ENCODE measurements around the gene COPE. TPM values are rescaled to one million over a fixed set of nuclear protein-coding genes. Genes with fewer than 3 reads are reported as not detected.

COPE gene
- 201 and 293 TPM in 2 replicates for total RNA-seq

DNA sequence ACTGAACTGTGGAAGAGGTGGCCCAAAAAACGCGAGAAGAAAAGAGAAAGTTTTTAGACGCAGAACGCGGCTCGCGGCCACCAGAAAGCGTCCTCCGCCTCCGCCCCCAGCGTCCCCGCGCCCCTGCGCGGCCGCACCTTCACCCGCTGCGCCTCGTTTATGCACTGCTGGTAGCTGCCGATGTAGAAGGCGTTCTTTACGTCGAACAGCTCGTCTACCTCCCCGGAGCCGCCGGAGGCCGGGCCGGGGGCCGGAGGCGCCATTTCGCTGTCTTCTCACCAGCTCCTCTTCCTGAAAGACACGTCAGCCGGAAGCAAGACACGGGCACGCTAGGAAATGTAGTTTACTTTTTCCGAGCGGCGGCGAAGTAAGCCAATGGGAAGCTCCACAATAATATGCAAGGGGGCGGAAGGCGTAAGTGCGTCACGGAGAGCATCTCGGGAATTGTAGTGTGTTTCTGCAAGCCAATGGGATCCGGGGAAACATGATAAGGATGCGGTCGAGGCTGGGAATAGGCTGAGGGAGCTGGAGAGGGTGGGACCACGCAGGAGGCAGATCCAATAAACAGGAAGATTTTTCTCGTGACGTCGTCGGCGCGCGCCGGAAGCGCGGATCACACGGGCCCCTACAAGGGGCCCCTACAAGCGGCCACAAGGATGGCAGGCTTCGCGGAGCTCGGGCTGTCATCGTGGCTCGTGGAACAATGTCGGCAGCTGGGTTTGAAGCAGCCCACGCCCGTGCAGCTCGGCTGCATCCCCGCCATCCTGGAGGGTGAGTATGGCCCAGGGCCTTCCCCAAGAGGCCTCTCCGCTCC is at the start of gene COPE, which contains the start of gene DDX49:
COPE (minus strand) TSS at position 302 of the 814 bp plus-strand sequence; CDS start at position 263, 39 bp downstream.
DDX49 (plus strand) TSS at position 630 of the 814 bp plus-strand sequence; CDS start at position 657, 27 bp downstream.

DNA sequence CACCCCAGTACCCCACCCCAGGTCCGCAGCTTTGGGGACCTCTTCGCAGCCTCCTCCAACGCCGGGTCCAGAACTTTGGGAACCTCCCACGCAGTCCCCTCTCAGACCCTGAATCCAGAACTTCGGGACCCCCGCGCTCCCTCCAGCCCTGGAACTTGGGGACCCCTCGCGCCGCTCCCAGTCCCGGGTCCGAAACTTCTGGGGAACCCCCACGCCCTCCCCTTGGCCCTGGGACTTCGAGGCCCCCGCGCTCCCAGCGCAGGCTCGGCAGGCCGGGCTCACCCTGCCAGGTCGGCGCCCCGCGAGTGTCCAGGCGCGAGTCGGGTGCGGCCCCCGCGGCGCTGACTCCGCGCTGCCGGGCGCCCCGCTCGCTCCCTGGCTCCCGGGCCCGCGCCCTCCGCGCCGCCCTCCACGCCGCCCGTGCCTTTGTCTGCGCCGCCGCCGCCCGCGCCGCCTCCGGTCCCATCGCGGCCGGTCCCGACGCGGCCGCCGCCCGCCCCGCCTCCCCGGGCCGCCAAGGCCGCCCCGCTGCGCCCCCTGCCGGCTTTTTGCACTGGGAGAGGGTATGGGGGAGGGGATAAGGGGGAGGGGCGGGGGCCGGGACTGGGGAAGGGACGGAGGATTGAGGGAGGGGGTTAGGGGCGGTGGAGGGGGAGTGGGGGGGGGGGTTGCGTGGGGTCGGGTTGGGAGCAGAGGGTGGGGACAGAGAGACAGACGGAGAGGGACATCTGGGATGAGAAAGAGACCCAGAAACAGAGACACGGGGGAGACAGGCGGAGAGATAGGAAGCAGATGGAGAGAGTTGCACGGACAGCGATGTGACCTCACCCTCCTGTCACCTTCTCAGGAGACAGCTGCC is 21.8 kb upstream of the COPE start, which contains the start of gene HOMER3:
HOMER3 (minus strand) TSS at position 449 of the 859 bp plus-strand sequence. CDS start 2,235 bp downstream, outside the sequence.

DNA sequence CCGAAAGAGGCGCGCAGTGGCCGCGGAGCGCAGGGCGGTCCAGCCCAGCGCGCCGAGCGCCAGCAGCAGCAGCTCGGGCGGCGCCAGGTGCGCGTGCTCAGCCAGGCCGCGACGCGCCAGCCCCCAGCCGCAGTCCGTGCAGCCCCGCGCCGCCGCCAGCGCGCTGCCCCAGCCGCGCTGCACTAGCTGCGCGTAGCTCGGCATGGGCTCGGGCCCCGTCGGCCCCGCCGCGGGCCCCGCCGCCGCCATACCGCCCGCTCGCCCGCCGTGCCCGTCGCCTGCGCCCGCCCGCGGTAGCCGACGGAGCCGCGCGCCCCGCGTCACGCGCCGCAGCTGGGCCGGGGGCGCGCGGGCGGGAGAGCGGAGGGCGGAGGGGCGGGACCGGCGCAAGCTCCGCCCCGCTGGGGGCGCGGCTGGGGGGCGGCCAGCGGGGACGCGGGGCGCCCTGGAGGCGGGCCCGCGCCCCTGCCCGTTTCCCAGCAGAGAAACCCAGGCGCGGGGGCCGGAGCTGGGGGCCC is 23.3 kb downstream of the COPE start, which contains the start of gene CERS1:
CERS1 (minus strand) TSS at position 335 of the 518 bp plus-strand sequence; CDS start at position 249, 86 bp downstream.

Other genes starting within 250 kb of the COPE start
- 0.72 and 1.1 TPM in 2 replicates for gene CRTC1, start 235.7 kb downstream of the COPE start, total RNA-seq
- gene COMP, start 128.1 kb downstream of the COPE start, total RNA-seq, result not detected in 2 replicates
- gene UPF1, start 87.4 kb downstream of the COPE start, total RNA-seq, result 61.2 and 75.0 TPM in 2 replicates
- 0.72 and 0.85 TPM in 2 replicates for gene CERS1, start 23.2 kb downstream of the COPE start, total RNA-seq
- gene DDX49, start 328 bp upstream of the COPE start, total RNA-seq, result 59.9 and 61.7 TPM in 2 replicates
- gene HOMER3, start 21.8 kb upstream of the COPE start, total RNA-seq, result 110 and 132 TPM in 2 replicates
- 18.8 and 22.7 TPM in 2 replicates for gene SUGP2, start 114.1 kb upstream of the COPE start, total RNA-seq
- 56.9 and 71.3 TPM in 2 replicates for gene ARMC6, start 114.2 kb upstream of the COPE start, total RNA-seq
- gene SLC25A42, start 144.6 kb upstream of the COPE start, total RNA-seq, result 1.3 and 1.4 TPM in 2 replicates
- 34.1 and 44.3 TPM in 2 replicates for gene TMEM161A, start 219.1 kb upstream of the COPE start, total RNA-seq